Thyroid gland (tissue), 4 donors: ENCODE measurements around the gene CEBPG. TPM values are rescaled to one million over a fixed set of nuclear protein-coding genes. Genes with fewer than 3 reads are reported as not detected.

ENCODE experiments used
- DNase-seq, 2 donors: peaks; one replicate each; pipeline ENCODE4 v3.0.0-alpha.2; 2019
- H3K27ac ChIP-seq, 3 donors: fragments of 200-600 bp; sonication (generic); 1 replicate in 2 of 3; 2 replicates in 1 of 3; pipeline ENCODE4 v1.5.1; 2016 to 2019; ENCODE audit warnings: mild to moderate bottlenecking in 1 of 3, moderate library complexity in 1 of 3
- H3K27me3 ChIP-seq: fragments of 200-600 bp; sonication (generic); one replicate; pipeline ENCODE4 v1.5.1; 2019
- H3K36me3 ChIP-seq, 2 donors: fragments of 200-600 bp; sonication (generic); one replicate each; pipeline ENCODE4 v1.5.1; 2016 to 2019
- H3K4me1 ChIP-seq, 2 donors: fragments of 200-600 bp; sonication (generic); one replicate each; pipeline ENCODE4 v1.5.1; 2017 to 2019
- H3K4me3 ChIP-seq, 3 donors: fragments of 200-600 bp; sonication (generic); replicated peaks in 1 of 3; 1 replicate in 2 of 3; 2 replicates in 1 of 3; pipeline ENCODE4 v1.5.1; 2016; ENCODE audit warnings: mild to moderate bottlenecking in 1 of 3
- H3K9me3 ChIP-seq: fragments of 200-600 bp; sonication (generic); one replicate; pipeline ENCODE4 v1.5.1; 2017
- CTCF ChIP-seq, 6 experiments: fragments of 200-600 bp in 3 of 6; fragments of 450-650 bp in 3 of 6; sonication (generic) in 3 of 6; IDR thresholded peaks; one replicate each; pipeline ENCODE4 v1.5.1; 2016 to 2019; ENCODE audit warnings: antibody characterized with exemption in 6 of 6, mild to moderate bottlenecking in 2 of 6, inconsistent platforms in 1 of 6, moderate library complexity in 1 of 6
- POLR2A ChIP-seq, 2 donors: fragments of 450-650 bp; IDR thresholded peaks; one replicate each; pipeline ENCODE4 v1.6.1; 2017; ENCODE audit warnings: antibody characterized with exemption in 2 of 2, mild to moderate bottlenecking in 2 of 2, moderate library complexity in 1 of 2
- WGBS, 2 donors: methylation state at CpG; one replicate each; pipeline ENCODE4 v1.1.5; 2017; 5-methylcytosine and 5-hydroxymethylcytosine counted together
- intact Hi-C: fragments of 100-400 bp; cut with DNase I; formaldehyde crosslinking; loops from one replicate; pipeline ENCODE4 v1.15.1; 2023
- total RNA-seq, 4 donors: library from RNA; depleted of rRNA; stranded (reverse); fragments of >200 nt; gene quantifications; one replicate each; pipeline ENCODE4 v1.2.3, GENCODE V29; 2016

CEBPG gene
- total RNA-seq, 4 donors from 2014 or later: 19.8 to 33.8 (median 26.7) TPM

- H3K27ac ChIP-seq: no peak overlapping the region
- 90 to 97% methylated on average over 13 of the region's 13 CpGs for WGBS, 2 donors
Measured at GRCh38 chr19:33383720-33384292, 10.3 kb downstream of the CEBPG start.

GRCh38 chr19:33384983-33385382 lies 11.5 kb downstream of the CEBPG start:
- H3K27ac ChIP-seq: peak overlapping the region in 1 of 3 donors; percentile 32
- TF ChIP-seq POLR2A (IDR thresholded peaks at IDR 0.05): no peak
- TF ChIP-seq CTCF (IDR thresholded peaks at IDR 0.05): no peak
- 96 to 97% methylated on average over 8 of the region's 8 CpGs for WGBS, 2 donors
- intact Hi-C loops: no loop called here
- peaks cover 40 to 46% of the 10 kb centered on the region in 2 donors for H3K4me1 ChIP-seq
- H3K27me3 ChIP-seq: no peaks in the 10 kb centered on the region
- H3K9me3 ChIP-seq: no peaks in the 10 kb centered on the region
- H3K4me3 ChIP-seq: no peak overlapping the region
- DNase-seq: no peak
- H3K36me3 ChIP-seq: no peaks in the 10 kb centered on the region

More at GRCh38 chr19:33383720-33384292, 10.3 kb downstream of the CEBPG start:
- DNase-seq: no peak
- Histone ChIP-seq H3K9me3 (no peaks in the 10 kb centered on the region), H3K4me1 (peaks cover 29 to 39% of the 10 kb centered on the region in 2 donors), H3K27me3 (no peaks in the 10 kb centered on the region), H3K4me3 (no peak overlapping the region), H3K36me3 (peaks cover 0 to 3% of the 10 kb centered on the region in 2 donors)
- intact Hi-C loops: no loop called here
- no peak for TF ChIP-seq POLR2A (IDR thresholded peaks at IDR 0.05)
- TF ChIP-seq CTCF (IDR thresholded peaks at IDR 0.05): no peak

- TF ChIP-seq POLR2A (IDR thresholded peaks at IDR 0.05): no peak
- TF ChIP-seq CTCF (IDR thresholded peaks at IDR 0.05): no peak
- H3K4me3 ChIP-seq: no peak overlapping the region
Measured at GRCh38 chr19:33385956-33386355, 12.4 kb downstream of the CEBPG start.

GRCh38 chr19:33386361-33386858 lies 12.9 kb downstream of the CEBPG start:
- H3K4me1 ChIP-seq: peaks cover 51 to 60% of the 10 kb centered on the region in 2 donors
- DNase-seq: peak; percentile 73 to 78
- WGBS, 2 donors: 46 to 58% methylated on average over 10 to 15 of the region's 15 CpGs
- no peaks in the 10 kb centered on the region for H3K27me3 ChIP-seq
- H3K36me3 ChIP-seq: no peaks in the 10 kb centered on the region
- no peak for TF ChIP-seq CTCF (IDR thresholded peaks at IDR 0.05)
- no peak for TF ChIP-seq POLR2A (IDR thresholded peaks at IDR 0.05)
- intact Hi-C loops: no loop called here
- H3K27ac ChIP-seq: peak overlapping the region; percentile 10 to 53 (median 35)
- no peaks in the 10 kb centered on the region for H3K9me3 ChIP-seq
- no peak overlapping the region for H3K4me3 ChIP-seq

More at GRCh38 chr19:33385956-33386355, 12.4 kb downstream of the CEBPG start:
- WGBS, 2 donors: 18 to 52% methylated on average over 5 to 6 of the region's 6 CpGs
- Histone ChIP-seq H3K27me3 (no peaks in the 10 kb centered on the region), H3K9me3 (no peaks in the 10 kb centered on the region), H3K36me3 (no peaks in the 10 kb centered on the region), H3K4me1 (peaks cover 47 to 56% of the 10 kb centered on the region in 2 donors), H3K27ac (peak overlapping the region; percentile 32 to 53 (median 35))
- peak; percentile 94 to 95 for DNase-seq
- intact Hi-C loops: no loop called here
